Superior temporal gyrus (tissue), 1 donor: ENCODE measurements around the gene MYH10.

ENCODE experiments used
- DNase-seq: peaks from one replicate; pipeline ENCODE4 v3.0.0-alpha.2; 2016; ENCODE audit errors: extremely low spot score

Gene MYH10

DNA sequence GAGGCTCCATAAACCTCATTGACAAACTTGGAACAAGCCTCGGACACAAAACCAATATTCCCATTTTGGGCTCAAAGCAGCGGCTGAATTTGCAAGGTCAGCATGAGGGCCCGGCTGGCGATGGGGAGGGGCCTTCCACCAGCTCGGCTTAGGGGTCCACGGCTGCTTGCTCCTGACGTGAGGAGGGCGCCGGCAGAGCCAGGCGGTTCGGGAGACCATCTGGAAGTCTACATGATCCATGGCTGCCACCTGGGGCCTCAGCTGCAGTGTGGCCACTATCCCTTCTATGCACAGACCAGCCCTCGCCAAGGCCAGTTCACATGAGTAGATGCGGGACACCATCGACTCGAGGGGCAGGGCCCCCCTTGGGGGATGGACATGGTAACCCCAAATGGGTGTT is 155.7 kb downstream of the MYH10 start:
- DNase-seq = no peak

- DNase-seq = no peak
Measured at GRCh38 chr17:8473451-8474192, 156.9 kb downstream of the MYH10 start.

DNA sequence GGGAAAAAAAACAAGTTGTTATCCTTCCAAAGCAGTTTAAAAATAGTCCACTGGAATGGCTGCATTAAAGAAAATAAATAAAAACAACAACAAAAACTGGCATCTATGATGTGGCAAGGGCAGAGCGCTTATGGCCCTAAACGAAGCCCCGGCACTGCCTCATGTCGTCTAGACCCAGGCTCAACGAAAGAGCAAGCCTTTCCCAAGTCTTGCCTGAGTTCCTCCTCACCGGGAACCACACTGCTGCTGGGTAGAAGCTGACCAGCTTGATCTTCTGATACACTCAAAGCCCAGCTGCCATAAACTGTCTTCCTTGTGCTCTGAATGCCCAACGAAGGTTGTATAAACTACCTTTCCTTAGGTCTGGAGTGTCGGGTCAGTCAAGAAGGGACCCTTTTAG is 157.9 kb downstream of the MYH10 start:
- DNase-seq = no peak

DNA sequence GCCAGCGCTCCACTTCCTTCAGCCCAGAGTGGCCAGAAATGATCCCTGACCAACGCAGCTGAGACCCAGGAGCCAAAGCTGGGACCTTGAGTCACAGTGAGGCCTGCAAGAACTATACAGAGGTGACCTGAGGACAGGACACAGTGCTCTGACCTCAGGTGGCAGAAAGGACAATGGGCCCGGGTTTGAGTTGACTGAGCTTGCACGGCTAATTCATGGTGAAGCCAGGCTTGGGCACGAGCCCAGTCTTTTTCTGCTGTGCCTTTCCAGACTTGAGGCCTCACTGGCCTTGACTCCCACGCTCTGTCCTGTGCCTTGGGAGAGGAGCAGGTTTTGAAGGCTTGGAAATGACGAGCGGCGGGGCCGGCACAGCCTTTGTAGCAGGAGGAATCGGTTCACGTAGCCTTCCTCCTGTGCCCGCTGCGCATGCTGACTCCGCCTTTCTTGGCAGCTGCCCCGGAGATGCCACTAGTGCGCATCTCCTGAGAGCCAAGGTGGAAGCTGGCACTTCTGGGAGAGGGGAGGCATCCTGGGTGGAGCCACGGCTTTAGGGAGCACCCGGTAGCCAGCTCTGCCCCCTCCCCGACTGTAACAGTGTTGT is 160.0 kb downstream of the MYH10 start:
- DNase-seq = peak; percentile 65

GRCh38 chr17:8469964-8470363 is 160.6 kb downstream of the MYH10 start:
- no peak for DNase-seq

DNA sequence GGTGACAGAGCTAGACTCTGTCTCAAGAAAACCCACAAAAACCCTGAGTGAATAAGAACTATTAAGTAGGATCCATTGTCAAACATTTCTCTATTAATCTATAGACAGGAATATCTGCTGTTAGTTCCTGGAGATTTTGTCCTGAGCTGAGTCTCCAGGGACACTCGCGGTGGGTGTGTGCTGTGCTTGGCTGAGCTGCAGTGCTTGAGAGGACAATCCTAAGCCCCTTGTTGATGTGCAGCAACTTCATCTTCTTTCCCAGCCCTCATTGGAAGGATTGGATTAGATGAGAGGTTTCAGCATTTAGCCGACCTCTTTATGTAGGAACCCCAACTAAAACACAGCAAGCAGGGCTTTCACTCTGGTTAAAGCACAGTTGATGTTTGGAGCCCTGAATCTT is 161.5 kb downstream of the MYH10 start:
- DNase-seq = no peak

DNA sequence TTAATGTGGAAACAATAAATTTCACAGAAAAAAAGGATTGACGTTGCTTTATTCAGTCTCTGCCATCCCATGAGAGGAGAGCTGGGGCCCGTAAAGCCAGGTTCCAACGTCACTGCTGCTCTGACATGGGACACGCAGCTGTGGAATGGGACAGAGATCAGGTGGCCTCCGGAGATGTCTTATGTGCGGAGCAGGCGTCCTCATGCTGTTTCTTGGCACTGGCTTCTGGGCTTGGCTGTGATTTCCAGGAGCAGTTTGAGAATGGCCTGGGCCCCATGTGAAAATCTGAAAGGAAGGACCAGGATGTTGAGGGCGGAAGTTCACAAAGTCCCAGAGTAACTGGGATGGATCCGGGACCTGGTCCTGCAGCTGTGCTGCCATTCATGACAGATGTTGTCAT is 162.4 kb downstream of the MYH10 start:
- DNase-seq = no peak

DNA sequence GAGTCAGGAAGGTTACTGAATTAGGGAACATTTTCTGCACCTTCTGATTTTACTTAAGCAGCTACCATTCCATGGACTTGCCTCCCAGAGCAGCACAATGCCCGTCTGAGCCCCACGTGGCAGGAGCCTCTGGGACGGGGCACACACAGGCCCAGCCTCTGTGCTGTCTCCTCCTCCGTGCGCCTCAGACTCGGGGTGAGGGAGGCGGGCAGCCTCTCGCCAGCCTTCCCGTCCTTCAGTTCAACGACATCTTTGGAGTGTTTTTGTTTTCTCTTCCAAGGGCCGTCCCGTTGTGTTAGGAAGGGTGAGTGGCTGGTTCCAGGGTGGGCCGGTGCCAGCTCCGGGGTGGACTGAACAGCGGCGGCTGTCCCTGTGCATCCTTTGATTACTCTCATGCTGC is 163.0 kb downstream of the MYH10 start:
- DNase-seq = no peak

GRCh38 chr17:8466873-8467272 is 163.7 kb downstream of the MYH10 start:
- no peak for DNase-seq

DNA sequence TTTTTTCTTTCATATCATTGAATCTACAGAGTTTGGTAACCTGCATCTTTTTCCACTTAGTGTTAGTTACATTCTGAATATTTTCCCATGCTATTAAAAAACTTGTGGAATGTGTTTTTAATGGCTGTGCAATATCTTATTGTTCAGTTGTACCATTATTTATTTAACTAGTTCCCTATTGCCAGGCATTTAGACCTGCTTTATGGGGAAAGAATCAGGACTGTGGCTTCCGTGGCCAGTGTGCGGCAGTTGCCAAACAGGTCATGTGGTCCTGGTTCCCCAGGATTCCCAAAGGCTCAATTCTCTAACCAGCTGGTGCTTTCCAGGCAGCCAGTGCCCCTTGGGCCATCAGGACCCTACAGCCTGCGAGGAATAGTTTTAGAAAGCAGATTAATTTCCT is 164.1 kb downstream of the MYH10 start:
- DNase-seq = no peak

DNA sequence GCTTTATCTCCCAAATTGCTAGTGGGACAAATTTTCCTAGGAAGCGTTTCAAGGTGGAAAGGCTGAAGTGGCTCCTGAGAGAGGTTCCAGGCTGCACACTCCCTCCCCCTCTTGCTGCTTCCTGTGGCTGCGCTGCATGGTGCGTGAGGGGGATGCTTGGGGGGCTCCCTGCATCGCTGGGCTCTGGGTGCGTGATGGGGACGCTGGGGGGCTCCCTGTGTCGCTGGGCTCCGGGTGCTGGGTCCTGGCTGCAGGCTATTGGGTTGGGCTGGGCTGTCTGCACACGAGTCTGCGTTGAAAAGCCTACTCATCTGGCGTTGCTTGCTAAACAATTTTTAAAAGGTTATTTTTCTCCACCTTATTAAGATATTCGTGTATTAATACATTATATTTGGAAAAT is 164.8 kb downstream of the MYH10 start:
- no peak for DNase-seq

DNA sequence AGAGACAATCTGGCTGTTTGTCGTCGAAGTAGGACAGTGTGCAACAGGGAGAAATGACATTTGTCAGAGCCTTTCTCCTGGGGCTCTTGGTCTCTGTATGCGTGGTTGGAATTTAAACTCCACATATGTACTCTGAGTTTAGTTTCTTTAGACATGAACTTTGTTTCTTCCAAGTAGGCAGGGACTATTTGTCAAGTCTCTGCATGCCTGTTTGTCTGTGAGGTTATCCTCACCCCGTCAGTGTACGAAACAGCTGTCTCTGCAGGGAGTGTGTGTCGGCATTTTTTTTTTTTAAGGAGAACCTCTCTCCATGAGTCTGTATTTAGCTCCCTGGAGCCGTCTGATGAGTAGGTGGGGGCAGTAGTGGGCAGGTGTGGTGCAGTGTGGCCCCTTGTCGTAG is 165.2 kb downstream of the MYH10 start:
- DNase-seq = no peak

DNA sequence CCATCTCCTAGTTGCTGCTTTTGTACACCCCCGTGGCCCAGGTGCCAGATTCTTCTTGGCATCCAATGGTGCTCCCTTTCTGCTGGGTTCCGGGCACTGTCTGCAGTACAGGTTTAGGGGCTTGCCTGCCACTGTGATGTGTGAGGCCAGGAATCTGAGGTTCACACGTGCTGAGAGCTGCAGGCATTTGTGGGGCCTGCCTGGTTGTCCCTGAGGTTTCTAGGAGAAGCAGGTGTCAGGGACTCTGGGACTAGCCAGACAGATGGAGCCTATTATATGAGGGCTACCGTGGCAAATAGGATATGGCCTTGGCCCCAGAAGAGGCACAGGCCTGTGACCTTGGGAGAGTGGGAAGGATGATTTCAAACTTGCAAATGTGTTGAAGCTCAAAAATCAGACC is 165.6 kb downstream of the MYH10 start:
- DNase-seq = no peak

GRCh38 chr17:8463099-8463498 is 167.4 kb downstream of the MYH10 start:
- no peak for DNase-seq

- no peak for DNase-seq
Measured at GRCh38 chr17:8462564-8462963, 168.0 kb downstream of the MYH10 start.

- DNase-seq = no peak
Measured at GRCh38 chr17:8459831-8460230, 170.7 kb downstream of the MYH10 start.

GRCh38 chr17:8459107-8459506 is 171.4 kb downstream of the MYH10 start:
- no peak for DNase-seq

- no peak for DNase-seq
Measured at GRCh38 chr17:8458128-8458527, 172.4 kb downstream of the MYH10 start.

DNA sequence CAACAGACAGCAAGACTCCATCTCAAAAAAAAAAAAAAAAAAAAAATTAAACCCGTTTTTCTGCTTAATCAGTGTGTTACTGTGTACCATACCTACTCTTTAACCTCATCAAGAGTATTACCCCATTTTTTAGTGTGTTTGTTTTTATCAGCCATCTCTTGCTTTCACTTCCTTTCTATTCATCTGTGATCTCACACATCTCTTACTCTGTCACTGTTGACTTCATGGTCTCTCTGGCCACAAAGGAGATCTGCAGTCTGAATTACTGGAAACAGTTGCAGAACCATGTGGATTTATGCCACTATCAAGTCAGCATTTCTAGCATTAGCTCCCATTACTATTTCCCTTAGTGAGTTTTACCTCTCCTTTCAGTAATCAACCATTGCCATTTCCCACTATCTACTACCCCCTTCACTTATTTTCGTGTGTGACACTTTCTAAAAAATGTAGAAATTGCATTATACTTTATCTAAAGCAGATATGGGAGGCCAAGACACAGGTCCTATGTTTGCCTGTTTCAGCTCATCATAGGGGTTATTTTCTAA is 174.8 kb downstream of the MYH10 start:
- DNase-seq = no peak

DNA sequence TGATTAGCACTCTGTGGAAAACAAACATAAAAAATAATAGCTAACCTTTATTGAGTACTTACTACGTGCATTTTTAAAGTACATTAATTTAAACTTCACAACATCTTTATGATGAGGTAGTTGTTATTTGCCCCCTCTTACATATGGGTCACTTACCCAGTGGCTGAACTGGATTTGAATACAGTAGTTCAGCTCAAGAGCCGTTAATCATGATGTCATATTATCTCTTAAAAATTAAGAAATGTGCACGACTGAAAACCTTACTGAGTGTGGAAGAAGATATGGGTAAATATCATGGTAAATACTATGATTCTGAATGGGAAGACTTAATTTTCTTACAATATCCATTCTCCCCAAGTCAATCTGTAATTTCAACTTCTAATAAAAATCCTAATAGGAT is 177.2 kb downstream of the MYH10 start:
- DNase-seq = no peak

DNA sequence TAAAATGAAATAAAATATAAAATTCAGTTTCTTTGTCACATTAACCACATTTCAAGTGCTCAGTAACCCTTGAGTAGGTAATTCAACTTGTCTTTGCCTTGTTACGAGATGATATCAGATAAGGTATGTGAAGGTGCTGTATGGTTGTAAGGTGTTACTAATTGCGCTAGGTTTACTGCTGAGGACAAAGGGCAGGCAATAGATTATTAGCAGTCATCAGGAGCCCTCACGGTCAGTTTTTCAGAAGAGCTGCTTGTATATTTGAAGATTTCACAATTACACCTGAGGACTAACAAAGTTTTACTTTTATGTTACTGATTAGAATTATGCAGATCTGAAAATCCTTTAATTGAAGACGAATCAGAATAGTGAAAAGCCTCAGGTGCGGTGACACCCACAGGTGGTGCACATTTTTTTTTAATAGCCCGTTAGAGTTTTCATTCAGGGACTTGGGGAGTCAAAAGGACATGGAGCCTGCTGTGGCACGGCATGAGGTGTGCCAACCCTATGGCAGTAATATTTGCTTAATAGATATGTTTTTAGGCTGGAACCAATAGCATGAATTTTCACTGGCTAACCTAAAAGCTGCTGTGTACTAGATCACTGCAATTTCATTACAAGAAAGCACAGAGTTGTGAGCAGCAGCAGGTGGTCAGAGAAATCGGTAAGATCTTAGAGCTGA is 178.5 kb downstream of the MYH10 start:
- DNase-seq = no peak

DNA sequence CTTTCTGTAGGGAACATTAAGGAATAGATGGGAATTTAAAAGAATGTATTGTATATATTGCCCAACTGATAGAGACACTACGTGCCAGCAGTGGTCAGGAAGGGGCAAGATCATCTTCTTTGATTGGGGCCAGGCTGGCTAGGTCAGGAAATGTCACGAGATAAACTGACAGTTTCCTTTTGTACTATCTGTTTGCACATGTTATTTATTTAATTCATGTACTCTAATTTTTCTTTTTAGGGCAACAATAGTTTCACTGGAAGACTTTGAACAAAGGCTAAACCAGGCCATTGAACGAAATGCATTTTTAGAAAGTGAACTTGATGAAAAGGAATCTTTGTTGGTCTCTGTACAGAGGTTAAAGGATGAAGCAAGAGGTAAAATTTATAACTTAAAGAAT is 182.2 kb downstream of the MYH10 start:
- DNase-seq = no peak

GRCh38 chr17:8447799-8448198 is 182.7 kb downstream of the MYH10 start:
- DNase-seq = no peak
